Measurements from ENCODE around the gene SECISBP2. TPM values are rescaled to one million over a fixed set of nuclear protein-coding genes. Genes with fewer than 3 reads are reported as not detected.

SECISBP2 gene
- total RNA-seq, 1 donor from 2014 or later: 27.8 TPM

DNA sequence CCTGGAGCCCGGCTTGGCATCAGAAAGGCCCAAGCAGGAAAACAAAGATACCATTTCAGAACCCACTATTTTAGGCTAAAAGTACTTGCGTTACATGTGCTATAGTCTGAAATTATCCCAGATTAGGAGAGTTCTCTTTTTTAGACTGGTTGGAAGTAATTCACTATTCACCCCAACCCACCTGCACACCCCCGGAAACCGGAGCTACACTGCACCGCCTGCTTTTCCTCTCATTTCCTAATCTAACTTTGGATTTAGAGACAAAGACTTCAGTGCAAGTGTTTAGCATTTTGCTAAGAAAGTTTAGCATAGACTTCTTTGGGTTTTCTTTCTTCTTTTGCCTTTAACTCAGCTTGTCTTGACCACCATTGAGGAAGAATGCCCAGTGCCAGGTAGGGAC is 79.2 kb downstream of the SECISBP2 start:
- Histone ChIP-seq H3K4me1 (no peaks in the 10 kb centered on the region), H3K36me3 (peaks cover 8 to 12% of the 10 kb centered on the region in 2 donors), H3K27ac (no peak overlapping the region), H3K27me3 (no peaks in the 10 kb centered on the region), H3K9me3 (no peaks in the 10 kb centered on the region), H3K4me3 (no peak overlapping the region)
- DNase-seq (ENCODE audit: low spot score in 2 of 2): no peak
- TF ChIP-seq, protein P1, sequence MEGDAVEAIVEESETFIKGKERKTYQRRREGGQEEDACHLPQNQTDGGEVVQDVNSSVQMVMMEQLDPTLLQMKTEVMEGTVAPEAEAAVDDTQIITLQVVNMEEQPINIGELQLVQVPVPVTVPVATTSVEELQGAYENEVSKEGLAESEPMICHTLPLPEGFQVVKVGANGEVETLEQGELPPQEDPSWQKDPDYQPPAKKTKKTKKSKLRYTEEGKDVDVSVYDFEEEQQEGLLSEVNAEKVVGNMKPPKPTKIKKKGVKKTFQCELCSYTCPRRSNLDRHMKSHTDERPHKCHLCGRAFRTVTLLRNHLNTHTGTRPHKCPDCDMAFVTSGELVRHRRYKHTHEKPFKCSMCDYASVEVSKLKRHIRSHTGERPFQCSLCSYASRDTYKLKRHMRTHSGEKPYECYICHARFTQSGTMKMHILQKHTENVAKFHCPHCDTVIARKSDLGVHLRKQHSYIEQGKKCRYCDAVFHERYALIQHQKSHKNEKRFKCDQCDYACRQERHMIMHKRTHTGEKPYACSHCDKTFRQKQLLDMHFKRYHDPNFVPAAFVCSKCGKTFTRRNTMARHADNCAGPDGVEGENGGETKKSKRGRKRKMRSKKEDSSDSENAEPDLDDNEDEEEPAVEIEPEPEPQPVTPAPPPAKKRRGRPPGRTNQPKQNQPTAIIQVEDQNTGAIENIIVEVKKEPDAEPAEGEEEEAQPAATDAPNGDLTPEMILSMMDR (IDR thresholded peaks at IDR 0.05): no peak
- intact Hi-C loops (cut with DNase I): no loop called here

- no peaks in the 10 kb centered on the region for H3K9me3 ChIP-seq
- no peaks in the 10 kb centered on the region for H3K4me1 ChIP-seq
- H3K4me3 ChIP-seq: no peak overlapping the region
- H3K36me3 ChIP-seq: peaks cover under 1 to 12% of the 10 kb centered on the region in 2 donors
- no peak for DNase-seq (ENCODE audit: low spot score in 2 of 2)
- intact Hi-C loops (cut with DNase I): no loop called here
- TF ChIP-seq, protein P1 (IDR thresholded peaks at IDR 0.05): no peak
- H3K27me3 ChIP-seq: no peaks in the 10 kb centered on the region
- no peak overlapping the region for H3K27ac ChIP-seq
These were observed 80.3 kb downstream of the SECISBP2 start for GRCh38 chr9:89398621-89399020.

- H3K27me3 ChIP-seq: no peaks in the 10 kb centered on the region
- no peaks in the 10 kb centered on the region for H3K4me1 ChIP-seq
- TF ChIP-seq, protein P1 (IDR thresholded peaks at IDR 0.05): no peak
- DNase-seq (ENCODE audit: low spot score in 2 of 2): no peak
- intact Hi-C loops (cut with DNase I): no loop called here
- H3K27ac ChIP-seq: no peak overlapping the region
- H3K9me3 ChIP-seq: no peaks in the 10 kb centered on the region
- H3K36me3 ChIP-seq: peaks cover 0 to 12% of the 10 kb centered on the region in 2 donors
- H3K4me3 ChIP-seq: no peak overlapping the region
These were observed 82.3 kb downstream of the SECISBP2 start for GRCh38 chr9:89400403-89401116.

- H3K36me3 ChIP-seq: peaks cover 0 to 5% of the 10 kb centered on the region in 2 donors
- DNase-seq (ENCODE audit: low spot score in 2 of 2): no peak
These were observed 84.6 kb downstream of the SECISBP2 start for GRCh38 chr9:89402695-89403427.

DNA sequence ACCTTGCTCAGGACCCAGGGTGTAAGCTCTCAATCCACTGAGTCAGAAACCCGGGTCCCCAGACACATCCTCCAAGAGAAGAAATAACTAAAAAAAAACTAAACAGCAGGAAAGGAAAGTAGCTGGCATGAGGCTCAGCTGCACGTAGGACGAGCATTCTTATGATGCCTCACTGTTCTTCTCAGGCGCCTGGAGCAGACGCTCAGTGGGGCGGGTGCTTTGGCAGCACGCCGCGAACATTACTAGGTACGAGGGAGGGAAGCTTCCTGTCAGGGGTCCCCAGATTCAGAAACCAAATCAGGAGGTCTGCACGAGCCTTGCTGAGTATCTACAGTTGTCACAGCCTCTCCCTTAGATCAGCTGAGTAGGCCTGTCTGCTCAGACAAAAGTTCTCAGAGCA is 85.8 kb downstream of the SECISBP2 start:
- intact Hi-C loops (cut with DNase I): no loop called here
- TF ChIP-seq, protein P1 (IDR thresholded peaks at IDR 0.05): no peak
- H3K4me3 ChIP-seq: no peak overlapping the region
- no peaks in the 10 kb centered on the region for H3K27me3 ChIP-seq
- peaks cover 0 to 5% of the 10 kb centered on the region in 2 donors for H3K9me3 ChIP-seq
- DNase-seq (ENCODE audit: low spot score in 2 of 2): no peak
- H3K27ac ChIP-seq: no peak overlapping the region
- peaks cover 0 to 5% of the 10 kb centered on the region in 2 donors for H3K36me3 ChIP-seq
- H3K4me1 ChIP-seq: no peaks in the 10 kb centered on the region

More at GRCh38 chr9:89402695-89403427, 84.6 kb downstream of the SECISBP2 start:
- Histone ChIP-seq H3K27me3 (no peaks in the 10 kb centered on the region), H3K4me1 (no peaks in the 10 kb centered on the region), H3K9me3 (peaks cover 0 to 5% of the 10 kb centered on the region in 2 donors), H3K4me3 (no peak overlapping the region), H3K27ac (no peak overlapping the region)
- intact Hi-C loops (cut with DNase I): no loop called here
- TF ChIP-seq, protein P1 (IDR thresholded peaks at IDR 0.05): no peak
